Peyer's patch (tissue), 4 donors: ENCODE measurements around the gene PARP1.

Source experiments
- CTCF ChIP-seq, 6 experiments: fragments of 450-650 bp in 4 of 6; fragments of 200-600 bp in 2 of 6; sonication (generic) in 1 of 6; IDR thresholded peaks; one replicate each; pipeline ENCODE4 v1.5.1; 2017 to 2019; ENCODE audit warnings: antibody characterized with exemption in 6 of 6, mild to moderate bottlenecking in 3 of 6, moderate library complexity in 1 of 6
- POLR2A ChIP-seq, 2 donors: fragments of 450-650 bp; IDR thresholded peaks; one replicate each; pipeline ENCODE4 v1.5.1; 2017; ENCODE audit warnings: antibody characterized with exemption in 2 of 2, mild to moderate bottlenecking in 2 of 2, moderate library complexity in 2 of 2

- TF ChIP-seq CTCF (IDR thresholded peaks at IDR 0.05) (no peak), POLR2A (IDR thresholded peaks at IDR 0.05) (no peak)
Measured at GRCh38 chr1:226312065-226312464, 95.8 kb downstream of the PARP1 start.
